ENCODE measurements around the gene PAPPA2.

PAPPA2 gene

GRCh38 chr1:176638713-176639526 is 175.9 kb downstream of the PAPPA2 start:
- no peaks in the 10 kb centered on the region for H3K4me1 ChIP-seq (ENCODE audit: control insufficient read depth, insufficient read depth, low read length)
- no peak overlapping the region for H3K27ac ChIP-seq (ENCODE audit: extremely low read depth, low read depth, low read length)
- ChIA-PET POLR2A (no interaction called here), CTCF (no interaction called here)
- H3K9me3 ChIP-seq (ENCODE audit: control insufficient read depth, insufficient read depth, low read depth, low read length) = no peaks in the 10 kb centered on the region
- no peak for TF ChIP-seq ZNF621 (tag by site-specific recombination; IDR thresholded peaks at IDR 0.05)
- no peak for TF ChIP-seq ZNF555 (tag by site-specific recombination; conservative IDR thresholded peaks at IDR 0.05)
- no peak for TF ChIP-seq ZNF394 (tag by site-specific recombination; IDR thresholded peaks at IDR 0.05; ENCODE audit: borderline replicate concordance)
- TF ChIP-seq RBAK (tag by site-specific recombination; IDR thresholded peaks at IDR 0.05) = no peak
- no peak for TF ChIP-seq ZNF175 (tag by site-specific recombination; IDR thresholded peaks at IDR 0.05)
- no peak for TF ChIP-seq ZNF341 (tag by site-specific recombination; IDR thresholded peaks at IDR 0.05; ENCODE audit: low read depth)
- no peak for TF ChIP-seq ZNF518A (tag by site-specific recombination; conservative IDR thresholded peaks at IDR 0.05; ENCODE audit: low read depth)
- H3K36me3 ChIP-seq (ENCODE audit: control insufficient read depth in 2 of 2, insufficient read depth in 1 of 2, low read length in 2 of 2) = no peaks in the 10 kb centered on the region
- H3K4me3 ChIP-seq (ENCODE audit: low read depth, low read length) = no peak overlapping the region

- H3K4me3 ChIP-seq (ENCODE audit: low read depth, low read length) = no peak overlapping the region
- ChIA-PET POLR2A (no interaction called here), CTCF (interaction anchor here (1.0 kb wide), 1 partner anchor 83 kb away, joined by 5 read pairs; no protein-coding TSS in a partner anchor)
- no peaks in the 10 kb centered on the region for H3K4me1 ChIP-seq (ENCODE audit: control insufficient read depth, insufficient read depth, low read length)
- TF ChIP-seq IKZF3 (tag by site-specific recombination; IDR thresholded peaks at IDR 0.05) (no peak), ZNF843 (tag by site-specific recombination; IDR thresholded peaks at IDR 0.05) (no peak), ZFHX2 (tag by site-specific recombination; conservative IDR thresholded peaks at IDR 0.05) (no peak), ZNF549 (tag by site-specific recombination; IDR thresholded peaks at IDR 0.05) (no peak), OSR2 (tag by site-specific recombination; IDR thresholded peaks at IDR 0.05) (no peak), ZNF580 (tag by site-specific recombination; IDR thresholded peaks at IDR 0.05) (no peak), ZSCAN18 (tag by site-specific recombination; IDR thresholded peaks at IDR 0.05) (no peak), ZBTB48 (tag by site-specific recombination; IDR thresholded peaks at IDR 0.05) (no peak), HOXA7 (CRISPR knock-in tag; IDR thresholded peaks at IDR 0.05; ENCODE audit: borderline replicate concordance) (no peak), KLF10 (tag by site-specific recombination; IDR thresholded peaks at IDR 0.05) (no peak), ZNF214 (tag by site-specific recombination; IDR thresholded peaks at IDR 0.05; ENCODE audit: borderline replicate concordance) (no peak), ZNF561 (tag by site-specific recombination; IDR thresholded peaks at IDR 0.05; ENCODE audit: borderline replicate concordance) (no peak), ZNF596 (tag by site-specific recombination; IDR thresholded peaks at IDR 0.05) (no peak)
- H3K9me3 ChIP-seq (ENCODE audit: control insufficient read depth, insufficient read depth, low read depth, low read length) = no peaks in the 10 kb centered on the region
- H3K36me3 ChIP-seq (ENCODE audit: control insufficient read depth in 2 of 2, insufficient read depth in 1 of 2, low read length in 2 of 2) = no peaks in the 10 kb centered on the region
- H3K27ac ChIP-seq (ENCODE audit: extremely low read depth, low read depth, low read length) = no peak overlapping the region
These were observed 180.6 kb downstream of the PAPPA2 start for GRCh38 chr1:176643536-176643935.
